Amniotic stem cell (primary cell): ENCODE data around the gene MALRD1.

ENCODE experiments used
- DNase-seq: peaks from one replicate; lab custom pipeline; 2025; lab: John Stamatoyannopoulos, UW

The MALRD1 gene

GRCh38 chr10:19111501-19112267, 63.1 kb downstream of the MALRD1 start:
- no peak for DNase-seq

GRCh38 chr10:19117438-19117837, 68.8 kb downstream of the MALRD1 start:
- DNase-seq = no peak

GRCh38 chr10:19119191-19119590, 70.6 kb downstream of the MALRD1 start:
- DNase-seq = no peak

GRCh38 chr10:19120381-19120908, 71.8 kb downstream of the MALRD1 start:
- no peak for DNase-seq

- DNase-seq = no peak
Measured at GRCh38 chr10:19133992-19134391, 85.4 kb downstream of the MALRD1 start.

GRCh38 chr10:19142967-19143366, 94.4 kb downstream of the MALRD1 start:
- no peak for DNase-seq

- DNase-seq = no peak
Measured at GRCh38 chr10:19144206-19144605, 95.6 kb downstream of the MALRD1 start.

GRCh38 chr10:19154375-19154774, 105.8 kb downstream of the MALRD1 start:
- no peak for DNase-seq

GRCh38 chr10:19158358-19158757, 109.8 kb downstream of the MALRD1 start:
- DNase-seq = no peak

- no peak for DNase-seq
Measured at GRCh38 chr10:19158870-19159269, 110.3 kb downstream of the MALRD1 start.

GRCh38 chr10:19164461-19164860, 115.9 kb downstream of the MALRD1 start:
- no peak for DNase-seq

- no peak for DNase-seq
Measured at GRCh38 chr10:19168584-19168983, 120.0 kb downstream of the MALRD1 start.

- DNase-seq = no peak
Measured at GRCh38 chr10:19169041-19169440, 120.4 kb downstream of the MALRD1 start.

- no peak for DNase-seq
Measured at GRCh38 chr10:19169684-19170083, 121.1 kb downstream of the MALRD1 start.

- DNase-seq = no peak
Measured at GRCh38 chr10:19178675-19179074, 130.1 kb downstream of the MALRD1 start.

- DNase-seq = no peak
Measured at GRCh38 chr10:19184891-19185290, 136.3 kb downstream of the MALRD1 start.

GRCh38 chr10:19194866-19195265, 146.3 kb downstream of the MALRD1 start:
- no peak for DNase-seq

- DNase-seq = no peak
Measured at GRCh38 chr10:19195698-19196097, 147.1 kb downstream of the MALRD1 start.

- DNase-seq = no peak
Measured at GRCh38 chr10:19200211-19200610, 151.6 kb downstream of the MALRD1 start.

- DNase-seq = no peak
Measured at GRCh38 chr10:19204246-19204917, 155.8 kb downstream of the MALRD1 start.

GRCh38 chr10:19209319-19209718, 160.7 kb downstream of the MALRD1 start:
- DNase-seq = no peak

- DNase-seq = no peak
Measured at GRCh38 chr10:19212590-19212989, 164.0 kb downstream of the MALRD1 start.

- no peak for DNase-seq
Measured at GRCh38 chr10:19221216-19221615, 172.6 kb downstream of the MALRD1 start.
